Neuronal stem cell (in vitro differentiated cells): Measurements from ENCODE around the gene PDE8A.

Experiments used
- DNase-seq: peaks from one replicate; pipeline ENCODE4 v3.0.0-alpha.2; 2013; ENCODE audit warnings: low spot score
- H2AFZ ChIP-seq: one replicate; pipeline ENCODE4 v1.6.1; 2013; ENCODE audit warnings: mild to moderate bottlenecking, low read length, inconsistent platforms
- H2AK5ac ChIP-seq: 2 replicates; pipeline ENCODE4 v1.6.1; 2013; ENCODE audit warnings: low read depth, mild to moderate bottlenecking, inconsistent platforms, low read length, moderate library complexity, mixed read lengths
- H2BK120ac ChIP-seq: 2 replicates; pipeline ENCODE4 v1.6.1; 2013; ENCODE audit warnings: low read depth, mild to moderate bottlenecking, inconsistent platforms, low read length, moderate library complexity, mixed read lengths
- H2BK12ac ChIP-seq: one replicate; pipeline ENCODE4 v1.6.1; 2013; ENCODE audit warnings: low read length, inconsistent platforms
- H2BK15ac ChIP-seq: 2 replicates; pipeline ENCODE4 v1.6.1; 2013; ENCODE audit warnings: mild to moderate bottlenecking, low read length, inconsistent platforms, mixed read lengths
- H2BK5ac ChIP-seq: one replicate; pipeline ENCODE4 v1.6.1; 2013; ENCODE audit warnings: inconsistent platforms, mild to moderate bottlenecking, low read length, moderate library complexity
- H3K14ac ChIP-seq: one replicate; pipeline ENCODE4 v1.6.1; 2013; ENCODE audit warnings: low read length, inconsistent platforms
- H3K18ac ChIP-seq: 2 replicates; pipeline ENCODE4 v1.6.1; 2013; ENCODE audit warnings: low read length, inconsistent platforms
- H3K23ac ChIP-seq: 2 replicates; pipeline ENCODE4 v1.6.1; 2013; ENCODE audit warnings: low read depth, mild to moderate bottlenecking, mixed read lengths, low read length, inconsistent platforms; ENCODE audit not compliant: poor library complexity
- H3K27ac ChIP-seq: replicated peaks from 3 replicates; pipeline ENCODE4 v1.5.1; 2013; ENCODE audit warnings: low read length, inconsistent platforms
- H3K27me3 ChIP-seq, 3 experiments: 2 replicates each; pipeline ENCODE4 v1.6.1; 2013; ENCODE audit warnings: low read length in 3 of 3, mild to moderate bottlenecking in 2 of 3, inconsistent platforms in 1 of 3, low read depth in 1 of 3, mixed read lengths in 1 of 3, moderate library complexity in 1 of 3; ENCODE audit not compliant: control insufficient read depth in 3 of 3, insufficient read depth in 3 of 3
- H3K36me3 ChIP-seq, 2 donors: replicated peaks in 1 of 2; 2 replicates each; pipeline ENCODE4 v1.6.1; 2013; ENCODE audit warnings: low read length in 2 of 2; ENCODE audit not compliant: control insufficient read depth in 2 of 2, insufficient read depth in 2 of 2
- H3K4ac ChIP-seq: 2 replicates; pipeline ENCODE4 v1.6.1; 2013; ENCODE audit warnings: inconsistent platforms, mild to moderate bottlenecking, low read length, moderate library complexity
- H3K4me1 ChIP-seq, 2 donors: 1 replicate in 1 of 2; 2 replicates in 1 of 2; pipeline ENCODE4 v1.6.1; 2013; ENCODE audit warnings: low read length in 2 of 2, low read depth in 1 of 2; ENCODE audit not compliant: control insufficient read depth in 2 of 2, insufficient read depth in 1 of 2
- H3K4me2 ChIP-seq: one replicate; pipeline ENCODE4 v1.6.1; 2013; ENCODE audit warnings: mild to moderate bottlenecking, low read length, inconsistent platforms; ENCODE audit not compliant: insufficient read depth, poor library complexity, severe bottlenecking
- H3K4me3 ChIP-seq, 2 donors: 2 replicates each; pipeline ENCODE4 v1.5.1; 2013; ENCODE audit warnings: low read length in 2 of 2, mild to moderate bottlenecking in 2 of 2, inconsistent platforms in 1 of 2, moderate library complexity in 1 of 2
- H3K79me1 ChIP-seq: one replicate; pipeline ENCODE4 v1.6.1; 2013; ENCODE audit warnings: low read depth, mild to moderate bottlenecking, inconsistent platforms, low read length, moderate library complexity
- H3K9ac ChIP-seq: one replicate; pipeline ENCODE4 v1.6.1; 2013; ENCODE audit warnings: mild to moderate bottlenecking, low read depth, low read length, inconsistent platforms; ENCODE audit not compliant: poor library complexity
- H3K9me3 ChIP-seq, 2 donors: replicated peaks in 1 of 2; 2 replicates each; pipeline versions ENCODE3 to v1.6.1; 2013; ENCODE audit warnings: low read length in 2 of 2, mild to moderate bottlenecking in 2 of 2, inconsistent platforms in 1 of 2, low read depth in 1 of 2, mixed read lengths in 1 of 2, moderate library complexity in 1 of 2; ENCODE audit not compliant: control insufficient read depth in 2 of 2, insufficient read depth in 1 of 2
- H4K8ac ChIP-seq: one replicate; pipeline ENCODE4 v1.6.1; 2013; ENCODE audit warnings: low read depth, mild to moderate bottlenecking, inconsistent platforms, low read length, moderate library complexity
- H4K91ac ChIP-seq: one replicate; pipeline ENCODE4 v1.6.1; 2013; ENCODE audit warnings: low read length, low read depth, mild to moderate bottlenecking, inconsistent platforms; ENCODE audit not compliant: poor library complexity
- WGBS, 2 donors: extraction: QIAGEN DNeasy Blood & Tissue Kit; methylation state at CpG; one replicate each; pipeline ENCODE4 v1.1.7; 2013; ENCODE audit warnings: missing lambda C conversion rate in 2 of 2, mixed read lengths in 1 of 2; ENCODE audit not compliant: insufficient read length in 2 of 2, insufficient replicate concordance in 1 of 2; ENCODE audit errors: extremely low coverage in 2 of 2; 5-methylcytosine and 5-hydroxymethylcytosine counted together

The PDE8A gene

GRCh38 chr15:84953726-84954125 lies 27.9 kb upstream of the PDE8A start:
- WGBS, 2 donors, result no CpG with 5 or more reads among the region's 1 CpG
- Histone ChIP-seq H4K8ac (no peak overlapping the region), H3K23ac (no peak overlapping the region), H3K36me3 (no peaks in the 10 kb centered on the region), H2BK120ac (no peak overlapping the region), H2BK5ac (no peak overlapping the region), H3K27me3 (peaks cover 0 to 14% (median 0%) of the 10 kb centered on the region in 3 experiments), H3K79me1 (no peaks in the 10 kb centered on the region), H3K9ac (peak overlapping the region; percentile 65), H3K4ac (no peak overlapping the region), H3K18ac (no peak overlapping the region), H3K4me1 (peaks cover 0 to 3% of the 10 kb centered on the region in 2 donors), H2AK5ac (no peak overlapping the region), H3K4me2 (no peak overlapping the region), H2BK15ac (no peak overlapping the region), H3K14ac (no peak overlapping the region), H2BK12ac (no peak overlapping the region), H3K9me3 (no peaks in the 10 kb centered on the region), H3K4me3 (no peak overlapping the region), H3K27ac (no peak overlapping the region), H2AFZ (no peak overlapping the region), H4K91ac (no peak overlapping the region)
- DNase-seq, result no peak

DNA sequence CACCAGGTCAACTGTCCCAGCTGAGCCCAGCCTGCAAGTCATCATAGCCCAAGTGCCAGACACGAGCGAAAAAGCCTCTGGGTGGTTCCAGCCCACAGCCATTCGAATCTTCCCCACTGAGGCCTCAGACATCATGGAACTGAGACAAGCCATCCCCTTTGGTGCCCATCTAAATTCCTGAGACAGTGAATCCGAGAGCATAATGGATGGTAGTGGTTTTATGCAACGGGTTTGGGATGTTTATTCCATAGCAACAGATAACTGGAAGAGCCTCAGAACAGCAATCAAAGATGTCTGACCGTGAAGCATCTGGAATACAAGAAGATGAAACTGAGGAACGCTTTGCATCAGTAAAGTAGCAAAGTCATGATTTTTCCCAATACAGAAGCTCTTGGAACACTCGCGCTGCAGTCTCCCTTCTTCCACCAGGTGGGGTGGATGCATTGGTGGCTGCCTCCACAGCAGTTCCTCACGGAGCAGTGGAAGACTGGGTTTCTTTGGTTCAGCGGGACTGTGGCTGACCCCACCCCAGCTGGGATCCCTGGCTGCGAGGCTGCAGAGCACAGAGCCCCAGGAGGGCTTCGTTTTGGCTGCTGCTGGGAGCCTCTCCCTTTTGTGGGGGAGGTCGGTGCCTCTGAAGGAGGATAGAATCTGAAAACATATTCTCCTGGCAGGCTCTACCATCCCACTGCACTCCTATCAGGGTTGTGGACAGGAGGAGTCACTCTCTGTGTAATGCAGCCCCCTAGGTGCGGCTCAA lies 26.4 kb upstream of the PDE8A start:
- no peak overlapping the region for H3K23ac ChIP-seq
- H2BK15ac ChIP-seq, result no peak overlapping the region
- no peak overlapping the region for H3K27ac ChIP-seq
- H3K4me1 ChIP-seq, result peaks cover under 1 to 3% of the 10 kb centered on the region in 2 donors
- H3K79me1 ChIP-seq, result no peaks in the 10 kb centered on the region
- H4K8ac ChIP-seq, result no peak overlapping the region
- no peak overlapping the region for H2BK12ac ChIP-seq
- H3K4me3 ChIP-seq, result no peak overlapping the region
- peak overlapping the region; percentile 42 for H3K4me2 ChIP-seq
- H3K14ac ChIP-seq, result no peak overlapping the region
- peak; percentile 15 for DNase-seq
- no peak overlapping the region for H3K4ac ChIP-seq
- H3K27me3 ChIP-seq, result peaks cover 0 to 14% (median 0%) of the 10 kb centered on the region in 3 experiments
- peak overlapping the region; percentile 80 for H2AFZ ChIP-seq
- H2BK120ac ChIP-seq, result no peak overlapping the region
- H2BK5ac ChIP-seq, result no peak overlapping the region
- no peaks in the 10 kb centered on the region for H3K36me3 ChIP-seq
- WGBS, 2 donors, result no CpG with 5 or more reads among the region's 15 CpGs
- H3K9me3 ChIP-seq, result no peaks in the 10 kb centered on the region
- no peak overlapping the region for H3K9ac ChIP-seq
- H4K91ac ChIP-seq, result no peak overlapping the region
- H3K18ac ChIP-seq, result no peak overlapping the region
- H2AK5ac ChIP-seq, result no peak overlapping the region

GRCh38 chr15:84956199-84956598 lies 25.5 kb upstream of the PDE8A start:
- no CpG with 5 or more reads among the region's 2 CpGs for WGBS, 2 donors
- Histone ChIP-seq H3K4me2 (no peak overlapping the region), H3K9ac (no peak overlapping the region), H3K27ac (no peak overlapping the region), H3K9me3 (no peaks in the 10 kb centered on the region), H3K79me1 (no peaks in the 10 kb centered on the region), H2BK12ac (no peak overlapping the region), H2BK120ac (no peak overlapping the region), H2AK5ac (no peak overlapping the region), H2BK15ac (no peak overlapping the region), H3K36me3 (no peaks in the 10 kb centered on the region), H3K4me3 (no peak overlapping the region), H3K23ac (no peak overlapping the region), H3K27me3 (peaks cover 0 to 14% (median 0%) of the 10 kb centered on the region in 3 experiments), H2BK5ac (no peak overlapping the region), H3K4me1 (peaks cover 7 to 9% of the 10 kb centered on the region in 2 donors), H3K14ac (no peak overlapping the region), H3K18ac (no peak overlapping the region), H4K91ac (no peak overlapping the region), H4K8ac (no peak overlapping the region), H2AFZ (no peak overlapping the region), H3K4ac (no peak overlapping the region)
- DNase-seq, result no peak

DNA sequence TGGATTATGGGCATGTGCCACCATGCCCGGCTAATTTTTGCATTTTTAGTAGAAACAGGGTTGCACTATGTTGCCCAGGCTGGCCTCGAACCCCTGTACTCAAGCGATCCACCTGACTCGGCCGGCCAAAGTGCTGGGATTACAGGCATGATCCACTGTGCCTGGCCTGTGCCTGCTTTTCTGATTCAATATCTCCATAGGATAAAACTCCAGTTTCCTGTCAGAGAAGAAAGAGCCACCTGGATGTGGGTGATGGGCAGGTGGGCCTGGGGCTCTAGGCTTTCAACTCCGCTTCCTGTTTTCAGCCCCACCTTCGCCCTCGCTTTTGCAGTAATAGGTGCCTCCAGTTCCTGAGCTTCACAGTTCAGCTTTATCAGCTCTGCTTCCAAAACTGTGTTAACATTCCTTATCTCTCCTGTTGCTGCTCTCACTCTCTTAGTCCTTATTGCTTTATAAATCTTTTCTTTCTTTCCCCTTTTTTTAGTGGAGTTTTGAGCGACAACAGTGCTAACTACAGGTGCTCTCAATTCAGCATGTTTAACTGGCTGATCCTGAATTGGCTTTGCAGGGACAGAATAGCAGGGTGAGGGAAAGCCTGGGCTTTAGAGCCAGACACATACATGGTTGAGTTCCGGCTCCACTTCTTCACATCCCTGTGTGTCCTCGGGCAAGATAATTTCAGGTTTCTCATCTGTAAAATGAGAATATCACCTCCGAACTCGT lies 21.1 kb upstream of the PDE8A start:
- Histone ChIP-seq H3K4me3 (no peak overlapping the region), H3K14ac (no peak overlapping the region), H3K23ac (no peak overlapping the region), H3K9ac (no peak overlapping the region), H3K4me1 (peaks cover 7 to 9% of the 10 kb centered on the region in 2 donors), H3K27ac (peak overlapping the region; percentile 48), H2BK120ac (no peak overlapping the region), H3K18ac (no peak overlapping the region), H4K91ac (no peak overlapping the region), H3K4me2 (no peak overlapping the region), H3K36me3 (no peaks in the 10 kb centered on the region), H2BK5ac (no peak overlapping the region), H2AK5ac (no peak overlapping the region), H4K8ac (no peak overlapping the region), H3K4ac (no peak overlapping the region), H2AFZ (peak overlapping the region; percentile 83), H3K79me1 (no peaks in the 10 kb centered on the region), H2BK15ac (no peak overlapping the region), H2BK12ac (no peak overlapping the region), H3K27me3 (peaks cover 0 to 7% (median 0%) of the 10 kb centered on the region in 3 experiments), H3K9me3 (peaks cover 2 to 3% of the 10 kb centered on the region in 2 donors)
- no peak for DNase-seq
- no CpG with 5 or more reads among the region's 13 CpGs for WGBS, 2 donors
